Kidney (tissue), 14 donors: Measurements from ENCODE around the gene KRCC1. TPM values are rescaled to one million over a fixed set of nuclear protein-coding genes. Genes with fewer than 3 reads are reported as not detected.
"Not testable (repeated sequence)": the region's sequence is repeated elsewhere in the genome, so short reads cannot be mapped to it uniquely, and the experiment has no call there.

ENCODE experiments used
- DNase-seq, 5 donors: peaks; one replicate each; pipeline ENCODE4 v3.0.0-alpha.2; 2013 to 2020
- FAIRE-seq: peaks from 2 replicates; lab custom pipeline; 2012; peaks lifted over from hg19 to GRCh38; lab: Jason Lieb, UNC
- H3K27ac ChIP-seq, 2 donors: one replicate each; pipeline ENCODE4 v1.7.0; 2013; ENCODE audit warnings: low read depth in 2 of 2, low read length in 2 of 2, inconsistent platforms in 1 of 2
- H3K27me3 ChIP-seq: one replicate; pipeline ENCODE4 v1.7.1; 2013; ENCODE audit warnings: low read length, inconsistent platforms; ENCODE audit not compliant: control insufficient read depth, insufficient read depth
- H3K36me3 ChIP-seq, 3 donors: one replicate each; pipeline versions ENCODE4 v1.7.0 to v1.7.1; 2013; ENCODE audit warnings: low read length in 3 of 3, control low read depth in 1 of 3, inconsistent platforms in 1 of 3; ENCODE audit not compliant: insufficient read depth in 3 of 3, control insufficient read depth in 2 of 3
- H3K4me1 ChIP-seq, 3 donors: one replicate each; pipeline versions ENCODE4 v1.7.0 to v1.7.1; 2013; ENCODE audit warnings: low read length in 3 of 3, inconsistent platforms in 1 of 3, low read depth in 1 of 3; ENCODE audit not compliant: control insufficient read depth in 2 of 3, insufficient read depth in 2 of 3
- H3K4me3 ChIP-seq, 3 donors: one replicate each; pipeline versions ENCODE4 v1.7.0 to v1.8.1; 2013; ENCODE audit warnings: low read length in 3 of 3, control low read depth in 1 of 3, inconsistent platforms in 1 of 3
- H3K9ac ChIP-seq, 3 donors: one replicate each; pipeline versions ENCODE4 v1.7.0 to v1.7.1; 2013; ENCODE audit warnings: low read length in 3 of 3, control low read depth in 1 of 3, inconsistent platforms in 1 of 3
- H3K9me3 ChIP-seq, 3 donors: one replicate each; pipeline versions ENCODE4 v1.7.0 to v1.7.1; 2013; ENCODE audit warnings: low read length in 3 of 3, control low read depth in 1 of 3, inconsistent platforms in 1 of 3; ENCODE audit not compliant: control insufficient read depth in 2 of 3, insufficient read depth in 1 of 3
- CTCF ChIP-seq: IDR thresholded peaks from 3 replicates; pipeline ENCODE4 v1.5.1; 2012; ENCODE audit warnings: mild to moderate bottlenecking, moderate library complexity, borderline replicate concordance; ENCODE audit not compliant: insufficient read depth; ENCODE audit errors: extremely low read depth
- intact Hi-C: fragments of 100-400 bp; cut with DNase I; formaldehyde crosslinking; loops from one replicate; pipeline ENCODE4 v1.11.1; 2022
- polyA plus RNA-seq: library from polyadenylated mRNA; stranded (reverse); fragments of 350-450 nt; fragmentation: Illumina TruSeq; extraction: RNeasy Lipid Tissue Mini Kit (QIAGEN cat#74804); gene quantifications from one replicate; pipeline ENCODE4 v1.2.3, GENCODE V29; 2014; ENCODE audit warnings: low read depth, low replicate concordance; ENCODE audit not compliant: insufficient read depth
- total RNA-seq: library from RNA; stranded (reverse); fragmentation: NEBNext Ultra II Directional; extraction: Animal tissue kit (Norgen Biotek cat#: 25700); gene quantifications from one replicate; pipeline ENCODE4 v1.2.1, GENCODE V29; 2021
- donor health status: control.
- donor health status: control.
- donor health status: control.
- donor health status: control.
- donor health status: control.
- donor health status: DM: yes; HTN: yes; CAD: no.
- donor health status: Normal renal cell carcinoma (clear cell type).

Gene KRCC1
- total and polyA plus RNA-seq, 2 donors from 2014 or later = 23.6 to 26.3 TPM

- no peaks in the 10 kb centered on the region for H3K27me3 ChIP-seq
- intact Hi-C loops = no loop called here
- peaks cover 0 to 9% (median 4%) of the 10 kb centered on the region in 3 donors for H3K4me1 ChIP-seq
- FAIRE-seq = no peak
- no peaks in the 10 kb centered on the region for H3K9me3 ChIP-seq
- H3K4me3 ChIP-seq = no peak overlapping the region
- H3K27ac ChIP-seq = no peak overlapping the region
- no peak overlapping the region for H3K9ac ChIP-seq
- TF ChIP-seq CTCF = no peak
- H3K36me3 ChIP-seq = no peaks in the 10 kb centered on the region
- no peak for DNase-seq
These were observed 7.0 kb downstream of the KRCC1 start for GRCh38 chr2:88048541-88048940.

- H3K4me3 ChIP-seq, H3K36me3 ChIP-seq, H3K9me3 ChIP-seq, DNase-seq, H3K4me1 ChIP-seq, intact Hi-C loops, H3K27ac ChIP-seq, H3K27me3 ChIP-seq, FAIRE-seq, H3K9ac ChIP-seq: not testable (repeated sequence)
These were observed 10.0 kb downstream of the KRCC1 start for GRCh38 chr2:88045561-88045960.

GRCh38 chr2:88042476-88042875, 13.1 kb downstream of the KRCC1 start:
- no peak for DNase-seq
- intact Hi-C loops = no loop called here

More at GRCh38 chr2:88042476-88042875, 13.1 kb downstream of the KRCC1 start:
- no peaks in the 10 kb centered on the region for H3K36me3 ChIP-seq
- no peaks in the 10 kb centered on the region for H3K9me3 ChIP-seq
- H3K27ac ChIP-seq = no peak overlapping the region
- H3K27me3 ChIP-seq = no peaks in the 10 kb centered on the region
- no peaks in the 10 kb centered on the region for H3K4me1 ChIP-seq
- no peak overlapping the region for H3K9ac ChIP-seq
- no peak for FAIRE-seq
- no peak overlapping the region for H3K4me3 ChIP-seq
- TF ChIP-seq CTCF = no peak
